ENCODE results near the gene BCAS3.

BCAS3 gene

DNA sequence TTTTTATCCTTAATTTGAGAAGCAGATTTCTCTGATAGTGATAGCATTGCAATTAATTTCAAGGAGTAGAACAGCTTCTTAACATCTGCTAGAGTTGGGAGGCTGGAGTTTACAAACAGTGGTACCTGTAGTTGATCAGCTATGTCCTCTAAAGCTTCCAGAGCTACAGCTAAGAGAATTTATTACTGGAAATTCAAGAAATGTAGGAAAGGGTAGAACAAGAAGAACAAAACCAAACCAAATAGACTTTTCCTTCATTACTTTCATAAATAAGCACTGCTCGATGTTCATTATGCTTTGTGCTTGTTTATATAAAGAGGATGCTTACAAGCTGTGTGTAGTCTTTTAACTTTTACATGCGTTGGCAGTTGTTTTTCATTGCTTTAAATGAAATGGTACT is 388.4 kb downstream of the BCAS3 start:
- no peak for TF ChIP-seq TCF12 (IDR thresholded peaks at IDR 0.05; ENCODE audit: low read depth)
- TF ChIP-seq, protein P1, sequence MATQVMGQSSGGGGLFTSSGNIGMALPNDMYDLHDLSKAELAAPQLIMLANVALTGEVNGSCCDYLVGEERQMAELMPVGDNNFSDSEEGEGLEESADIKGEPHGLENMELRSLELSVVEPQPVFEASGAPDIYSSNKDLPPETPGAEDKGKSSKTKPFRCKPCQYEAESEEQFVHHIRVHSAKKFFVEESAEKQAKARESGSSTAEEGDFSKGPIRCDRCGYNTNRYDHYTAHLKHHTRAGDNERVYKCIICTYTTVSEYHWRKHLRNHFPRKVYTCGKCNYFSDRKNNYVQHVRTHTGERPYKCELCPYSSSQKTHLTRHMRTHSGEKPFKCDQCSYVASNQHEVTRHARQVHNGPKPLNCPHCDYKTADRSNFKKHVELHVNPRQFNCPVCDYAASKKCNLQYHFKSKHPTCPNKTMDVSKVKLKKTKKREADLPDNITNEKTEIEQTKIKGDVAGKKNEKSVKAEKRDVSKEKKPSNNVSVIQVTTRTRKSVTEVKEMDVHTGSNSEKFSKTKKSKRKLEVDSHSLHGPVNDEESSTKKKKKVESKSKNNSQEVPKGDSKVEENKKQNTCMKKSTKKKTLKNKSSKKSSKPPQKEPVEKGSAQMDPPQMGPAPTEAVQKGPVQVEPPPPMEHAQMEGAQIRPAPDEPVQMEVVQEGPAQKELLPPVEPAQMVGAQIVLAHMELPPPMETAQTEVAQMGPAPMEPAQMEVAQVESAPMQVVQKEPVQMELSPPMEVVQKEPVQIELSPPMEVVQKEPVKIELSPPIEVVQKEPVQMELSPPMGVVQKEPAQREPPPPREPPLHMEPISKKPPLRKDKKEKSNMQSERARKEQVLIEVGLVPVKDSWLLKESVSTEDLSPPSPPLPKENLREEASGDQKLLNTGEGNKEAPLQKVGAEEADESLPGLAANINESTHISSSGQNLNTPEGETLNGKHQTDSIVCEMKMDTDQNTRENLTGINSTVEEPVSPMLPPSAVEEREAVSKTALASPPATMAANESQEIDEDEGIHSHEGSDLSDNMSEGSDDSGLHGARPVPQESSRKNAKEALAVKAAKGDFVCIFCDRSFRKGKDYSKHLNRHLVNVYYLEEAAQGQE (IDR thresholded peaks at IDR 0.05; ENCODE audit: low read depth), result no peak
- TF ChIP-seq RAD21 (IDR thresholded peaks at IDR 0.05; ENCODE audit: low read depth), result no peak
- TF ChIP-seq, protein P2, sequence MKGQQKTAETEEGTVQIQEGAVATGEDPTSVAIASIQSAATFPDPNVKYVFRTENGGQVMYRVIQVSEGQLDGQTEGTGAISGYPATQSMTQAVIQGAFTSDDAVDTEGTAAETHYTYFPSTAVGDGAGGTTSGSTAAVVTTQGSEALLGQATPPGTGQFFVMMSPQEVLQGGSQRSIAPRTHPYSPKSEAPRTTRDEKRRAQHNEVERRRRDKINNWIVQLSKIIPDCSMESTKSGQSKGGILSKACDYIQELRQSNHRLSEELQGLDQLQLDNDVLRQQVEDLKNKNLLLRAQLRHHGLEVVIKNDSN (IDR thresholded peaks at IDR 0.05), result no peak
- TF ChIP-seq CREB1 (IDR thresholded peaks at IDR 0.05; ENCODE audit: low read depth), result no peak
- TF ChIP-seq TAF1 (IDR thresholded peaks at IDR 0.05; ENCODE audit: low read depth), result no peak
- TF ChIP-seq MAX (IDR thresholded peaks at IDR 0.05), result no peak
- no peak for TF ChIP-seq EP300 (IDR thresholded peaks at IDR 0.05; ENCODE audit: borderline replicate concordance)
- TF ChIP-seq ZBTB7A (IDR thresholded peaks at IDR 0.05; ENCODE audit: low read depth), result no peak
- TF ChIP-seq CEBPB (IDR thresholded peaks at IDR 0.05), result no peak
- no peak for TF ChIP-seq EGR1 (IDR thresholded peaks at IDR 0.05)

GRCh38 chr17:61070649-61071048 is 393.0 kb downstream of the BCAS3 start:
- TF ChIP-seq YY1 (IDR thresholded peaks at IDR 0.05; ENCODE audit: low read depth), result no peak
- TF ChIP-seq EGR1 (IDR thresholded peaks at IDR 0.05), result no peak
- no peak for TF ChIP-seq MAX (IDR thresholded peaks at IDR 0.05)
- TF ChIP-seq, protein P1 (IDR thresholded peaks at IDR 0.05; ENCODE audit: low read depth), result no peak
- TF ChIP-seq TEAD4 (IDR thresholded peaks at IDR 0.05), result no peak
- TF ChIP-seq CEBPB (IDR thresholded peaks at IDR 0.05), result no peak
- TF ChIP-seq NFIC (IDR thresholded peaks at IDR 0.05), result no peak
- no peak for TF ChIP-seq CREB1 (IDR thresholded peaks at IDR 0.05; ENCODE audit: low read depth)
- TF ChIP-seq RAD21 (IDR thresholded peaks at IDR 0.05; ENCODE audit: low read depth), result no peak
- TF ChIP-seq, protein P2 (IDR thresholded peaks at IDR 0.05), result no peak
- TF ChIP-seq TAF1 (IDR thresholded peaks at IDR 0.05; ENCODE audit: low read depth), result no peak
- no peak for TF ChIP-seq EP300 (IDR thresholded peaks at IDR 0.05; ENCODE audit: borderline replicate concordance)
- TF ChIP-seq FOXM1 (IDR thresholded peaks at IDR 0.05; ENCODE audit: borderline replicate concordance, low read depth), result no peak
- no peak for TF ChIP-seq TCF12 (IDR thresholded peaks at IDR 0.05; ENCODE audit: low read depth)
- no peak for TF ChIP-seq ZBTB7A (IDR thresholded peaks at IDR 0.05; ENCODE audit: low read depth)

GRCh38 chr17:61072648-61073047 is 395.0 kb downstream of the BCAS3 start:
- TF ChIP-seq, protein P2 (IDR thresholded peaks at IDR 0.05), result no peak
- TF ChIP-seq CREB1 (IDR thresholded peaks at IDR 0.05; ENCODE audit: low read depth) (no peak), FOXM1 (IDR thresholded peaks at IDR 0.05; ENCODE audit: borderline replicate concordance, low read depth) (no peak), TCF12 (IDR thresholded peaks at IDR 0.05; ENCODE audit: low read depth) (no peak), MAX (IDR thresholded peaks at IDR 0.05) (no peak), TEAD4 (IDR thresholded peaks at IDR 0.05) (no peak), ZBTB7A (IDR thresholded peaks at IDR 0.05; ENCODE audit: low read depth) (no peak), RAD21 (IDR thresholded peaks at IDR 0.05; ENCODE audit: low read depth) (no peak), EGR1 (IDR thresholded peaks at IDR 0.05) (no peak), CEBPB (IDR thresholded peaks at IDR 0.05) (no peak), TAF1 (IDR thresholded peaks at IDR 0.05; ENCODE audit: low read depth) (no peak), EP300 (IDR thresholded peaks at IDR 0.05; ENCODE audit: borderline replicate concordance) (no peak), NFIC (IDR thresholded peaks at IDR 0.05) (no peak), YY1 (IDR thresholded peaks at IDR 0.05; ENCODE audit: low read depth) (no peak)
- TF ChIP-seq, protein P1 (IDR thresholded peaks at IDR 0.05; ENCODE audit: low read depth), result no peak

- no peak for TF ChIP-seq CREB1 (IDR thresholded peaks at IDR 0.05; ENCODE audit: low read depth)
- TF ChIP-seq, protein P1 (IDR thresholded peaks at IDR 0.05; ENCODE audit: low read depth), result no peak
- no peak for TF ChIP-seq TEAD4 (IDR thresholded peaks at IDR 0.05)
- TF ChIP-seq, protein P2 (IDR thresholded peaks at IDR 0.05), result no peak
- TF ChIP-seq FOXM1 (IDR thresholded peaks at IDR 0.05; ENCODE audit: borderline replicate concordance, low read depth), result no peak
- no peak for TF ChIP-seq MAX (IDR thresholded peaks at IDR 0.05)
- TF ChIP-seq ZBTB7A (IDR thresholded peaks at IDR 0.05; ENCODE audit: low read depth), result no peak
- no peak for TF ChIP-seq EGR1 (IDR thresholded peaks at IDR 0.05)
- no peak for TF ChIP-seq CEBPB (IDR thresholded peaks at IDR 0.05)
- no peak for TF ChIP-seq TAF1 (IDR thresholded peaks at IDR 0.05; ENCODE audit: low read depth)
- TF ChIP-seq TCF12 (IDR thresholded peaks at IDR 0.05; ENCODE audit: low read depth), result no peak
- TF ChIP-seq EP300 (IDR thresholded peaks at IDR 0.05; ENCODE audit: borderline replicate concordance), result no peak
- TF ChIP-seq NFIC (IDR thresholded peaks at IDR 0.05), result no peak
- no peak for TF ChIP-seq RAD21 (IDR thresholded peaks at IDR 0.05; ENCODE audit: low read depth)
- TF ChIP-seq YY1 (IDR thresholded peaks at IDR 0.05; ENCODE audit: low read depth), result no peak
Observed at GRCh38 chr17:61073131-61073530, 395.5 kb downstream of the BCAS3 start.

All from Ishikawa (cell line).